Measurements from ENCODE around the gene MTMR6.

DNA sequence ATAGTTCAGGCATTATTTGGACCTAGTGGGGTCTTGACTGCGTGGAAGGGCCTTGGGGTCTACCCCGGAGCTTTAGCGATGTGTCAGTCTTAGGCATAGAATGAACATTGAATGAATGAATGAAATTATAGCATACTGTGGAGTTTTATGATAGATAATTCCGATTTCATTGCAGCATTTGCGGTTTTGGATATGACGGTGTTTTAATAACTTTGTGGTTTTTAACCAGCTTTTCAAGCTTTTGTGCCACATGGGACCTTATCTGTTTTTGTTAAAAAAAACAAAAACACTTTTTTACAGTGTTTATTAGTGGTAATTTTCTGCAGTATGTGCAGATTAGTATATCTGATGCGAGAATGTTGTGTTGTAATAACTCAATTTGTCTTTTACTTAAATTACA, 14.8 kb upstream of the MTMR6 start:
- TF ChIP-seq FOXM1 (IDR thresholded peaks at IDR 0.05; ENCODE audit: borderline replicate concordance, low read depth) (no peak), REST (IDR thresholded peaks at IDR 0.05; ENCODE audit: low read depth) (no peak), CREB1 (IDR thresholded peaks at IDR 0.05; ENCODE audit: low read depth) (no peak), RAD21 (IDR thresholded peaks at IDR 0.05; ENCODE audit: low read depth) (no peak), TAF1 (IDR thresholded peaks at IDR 0.05; ENCODE audit: low read depth) (no peak)
